Memory B cell (primary cell): ENCODE measurements around the gene SHBG.
A peak's percentile ranks its signal among the peaks of the same experiment; 100 is the strongest.
"Not testable (repeated sequence)": the region's sequence is repeated elsewhere in the genome, so short reads cannot be mapped to it uniquely, and the experiment has no call there.

Experiments used
- ATAC-seq: fragments of 150-1000 bp; cut with Tn5 transposase; 2 replicates; pipeline ENCODE4 v1.10.0; 2021; ENCODE audit warnings: low read depth, mild to moderate bottlenecking, moderate library complexity
- DNase-seq, 2 donors: peaks; one replicate each; pipeline ENCODE4 v3.0.0; 2022; ENCODE audit warnings: low spot score in 2 of 2
- H3K27ac Mint-ChIP-seq: one replicate; pipeline ENCODE4 v1.8.0; 2022; ENCODE audit warnings: mild to moderate bottlenecking, moderate library complexity, mixed read lengths
- H3K27me3 Mint-ChIP-seq: one replicate; pipeline ENCODE4 v1.8.0; 2022; ENCODE audit warnings: mixed read lengths
- H3K36me3 Mint-ChIP-seq: one replicate; pipeline ENCODE4 v1.8.0; 2022; ENCODE audit warnings: mild to moderate bottlenecking, mixed read lengths
- H3K4me1 Mint-ChIP-seq: one replicate; pipeline ENCODE4 v1.8.0; 2022; ENCODE audit warnings: mixed read lengths
- H3K4me3 Mint-ChIP-seq: one replicate; pipeline ENCODE4 v1.8.0; 2022; ENCODE audit warnings: mild to moderate bottlenecking, moderate library complexity, mixed read lengths
- H3K9me3 Mint-ChIP-seq: one replicate; pipeline ENCODE4 v1.8.0; 2022; ENCODE audit warnings: mixed read lengths

The SHBG gene

DNA sequence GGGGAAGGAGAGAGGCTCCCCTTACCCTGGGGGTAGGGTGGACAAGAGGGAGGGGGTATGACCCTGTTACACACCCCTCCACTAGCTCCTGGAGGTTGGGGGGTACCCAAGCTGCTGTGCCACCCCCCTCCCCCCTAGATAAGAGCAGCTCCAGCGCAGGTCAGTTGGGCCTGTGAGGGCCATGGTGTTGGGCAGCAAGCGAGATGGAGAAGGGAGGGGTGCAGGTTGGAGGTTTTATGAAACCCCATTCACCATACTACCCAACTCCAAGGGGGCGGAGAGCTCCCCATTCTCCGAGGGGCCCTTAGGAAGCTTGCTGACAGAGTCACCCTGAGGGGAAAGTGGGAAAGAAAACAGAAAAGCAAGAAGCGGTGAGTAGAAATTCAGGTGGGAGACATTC is 38.3 kb upstream of the SHBG start:
- H3K4me1 Mint-ChIP-seq, result no peaks in the 10 kb centered on the region
- peaks cover 39% of the 10 kb centered on the region for H3K36me3 Mint-ChIP-seq
- ATAC-seq (no peak), DNase-seq (no peak)
- no peaks in the 10 kb centered on the region for H3K27me3 Mint-ChIP-seq
- no peaks in the 10 kb centered on the region for H3K9me3 Mint-ChIP-seq
- no peak overlapping the region for H3K27ac Mint-ChIP-seq
- H3K4me3 Mint-ChIP-seq, result no peak overlapping the region

DNA sequence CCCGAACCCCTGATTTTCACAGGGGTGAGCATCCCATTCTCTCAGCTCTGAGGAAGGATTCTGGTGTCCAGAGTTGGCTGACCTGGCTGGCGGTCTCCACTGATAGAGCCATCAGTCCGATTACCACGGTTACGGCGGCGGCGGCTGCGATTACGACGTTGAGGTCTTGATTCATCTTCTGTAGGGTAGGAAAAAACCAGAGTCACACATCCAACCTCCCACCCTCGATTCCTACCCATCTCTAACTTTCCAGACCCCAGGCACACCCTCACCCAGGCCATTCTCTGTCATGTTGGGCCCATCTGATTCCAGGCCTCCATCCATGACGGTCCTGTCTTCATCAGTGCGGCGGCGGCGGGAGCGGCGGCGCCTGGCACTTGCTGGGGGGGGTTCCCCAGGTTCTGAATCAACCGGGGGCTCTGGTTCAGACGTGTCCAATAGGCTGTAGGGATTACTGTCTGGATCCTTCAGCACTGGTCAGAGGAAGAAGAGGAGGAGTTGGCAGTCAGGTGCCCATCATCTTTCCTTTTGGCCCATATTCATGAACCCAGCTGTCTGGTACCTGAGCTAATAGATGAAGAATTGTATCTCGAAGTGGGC is 37.4 kb upstream of the SHBG start:
- Mint-ChIP-seq H3K36me3 (peaks cover 40% of the 10 kb centered on the region), H3K4me1 (no peaks in the 10 kb centered on the region), H3K27me3 (no peaks in the 10 kb centered on the region), H3K27ac (no peak overlapping the region), H3K4me3 (no peak overlapping the region), H3K9me3 (no peaks in the 10 kb centered on the region)
- ATAC-seq (no peak), DNase-seq (no peak)

DNA sequence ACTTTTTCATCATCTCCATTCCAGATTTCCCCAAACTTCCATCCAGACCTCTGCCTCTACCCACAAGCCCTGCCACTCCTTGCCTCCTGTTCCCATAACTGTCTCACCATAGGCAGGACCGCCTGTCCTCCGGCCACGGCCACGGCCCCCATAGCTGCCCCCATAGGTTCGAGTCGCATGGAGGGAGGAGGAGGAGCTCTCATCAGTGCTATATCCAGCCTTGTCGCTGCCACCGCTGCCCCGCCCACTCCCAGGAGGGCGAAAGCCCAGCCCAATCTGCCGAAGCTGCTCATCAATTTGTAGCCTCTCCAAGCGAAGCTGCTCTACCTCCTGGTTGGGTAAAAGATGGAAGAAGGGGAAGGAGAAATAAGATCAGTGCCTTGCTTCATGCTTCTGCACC is 36.6 kb upstream of the SHBG start:
- no peaks in the 10 kb centered on the region for H3K4me1 Mint-ChIP-seq
- no peak for ATAC-seq

DNA sequence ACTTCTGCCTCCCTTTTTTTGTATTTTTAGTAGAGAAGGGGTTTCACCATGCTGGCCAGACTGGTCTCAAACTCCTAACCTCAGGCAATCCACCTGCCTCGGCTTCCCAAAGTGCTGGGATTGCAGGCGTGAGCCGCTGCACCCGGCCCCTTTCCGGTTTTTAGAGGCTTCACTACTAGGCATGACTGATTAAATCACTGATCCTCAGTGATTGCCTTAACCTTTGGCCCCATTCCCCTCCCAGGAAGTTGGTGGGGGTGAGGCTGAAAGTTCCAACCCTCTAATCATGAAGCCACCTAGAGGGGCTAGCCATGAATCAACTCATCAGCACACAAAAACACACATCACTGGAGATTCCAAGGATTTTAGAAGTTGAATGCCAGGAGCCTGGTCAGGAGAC is 32.4 kb upstream of the SHBG start:
- H3K9me3 Mint-ChIP-seq, H3K4me3 Mint-ChIP-seq, H3K27ac Mint-ChIP-seq, ATAC-seq, H3K27me3 Mint-ChIP-seq, DNase-seq, H3K4me1 Mint-ChIP-seq: not testable (repeated sequence)
- H3K36me3 Mint-ChIP-seq, result peaks cover 38% of the 10 kb centered on the region

More for the DNA sequence above, 36.6 kb upstream of the SHBG start:
- Mint-ChIP-seq H3K27ac (no peak overlapping the region), H3K36me3 (peaks cover 38% of the 10 kb centered on the region), H3K4me3 (no peak overlapping the region), H3K27me3 (no peaks in the 10 kb centered on the region), H3K9me3 (no peaks in the 10 kb centered on the region)
- DNase-seq, result no peak

DNA sequence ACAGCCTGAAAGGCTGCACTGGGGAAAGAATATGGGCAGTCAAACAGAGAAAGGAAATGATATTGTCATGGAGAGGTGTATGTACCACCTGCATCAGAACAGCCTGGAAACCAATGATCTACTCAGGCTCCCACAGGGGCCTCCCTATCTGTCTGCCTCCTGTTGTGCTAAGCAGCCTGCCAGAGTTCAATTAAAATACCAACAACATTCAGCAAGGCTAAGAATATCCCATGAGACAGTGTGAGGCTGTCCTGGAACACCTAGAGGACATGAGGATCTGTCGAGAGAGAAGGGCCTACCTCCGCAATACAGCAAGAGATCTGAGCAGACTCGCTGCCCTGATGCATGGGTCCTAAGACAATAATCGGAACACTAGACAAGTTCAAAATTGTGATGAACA is 23.7 kb upstream of the SHBG start:
- DNase-seq, result no peak
- no peak for ATAC-seq
- Mint-ChIP-seq H3K4me1 (peaks cover 13% of the 10 kb centered on the region), H3K4me3 (no peak overlapping the region), H3K36me3 (peaks cover 20% of the 10 kb centered on the region), H3K27me3 (no peaks in the 10 kb centered on the region), H3K9me3 (no peaks in the 10 kb centered on the region), H3K27ac (no peak overlapping the region)

DNA sequence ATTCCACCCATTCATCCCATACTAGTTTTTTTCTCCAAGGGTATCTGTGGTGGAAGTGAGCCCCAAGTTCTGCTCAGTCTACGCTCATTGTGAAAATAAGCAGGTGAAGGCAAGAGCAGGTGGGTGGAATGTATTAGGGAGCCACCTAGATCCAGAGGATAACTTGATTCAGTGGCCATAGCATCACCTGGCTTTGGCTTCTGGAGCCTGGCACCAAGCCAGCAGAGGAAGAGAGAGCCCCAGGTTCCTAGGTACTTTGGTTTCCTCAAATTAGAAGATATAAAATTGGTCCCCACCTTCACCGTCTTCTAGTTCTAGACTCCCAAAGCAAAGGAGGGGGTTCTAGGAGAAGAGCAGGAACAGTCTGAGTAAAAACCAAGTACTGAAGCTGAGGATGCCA is 19.3 kb upstream of the SHBG start:
- Mint-ChIP-seq H3K4me1 (peaks cover 34% of the 10 kb centered on the region), H3K27me3 (no peaks in the 10 kb centered on the region), H3K4me3 (no peak overlapping the region), H3K27ac (no peak overlapping the region), H3K36me3 (peaks cover 6% of the 10 kb centered on the region), H3K9me3 (no peaks in the 10 kb centered on the region)
- ATAC-seq (no peak), DNase-seq (no peak)

DNA sequence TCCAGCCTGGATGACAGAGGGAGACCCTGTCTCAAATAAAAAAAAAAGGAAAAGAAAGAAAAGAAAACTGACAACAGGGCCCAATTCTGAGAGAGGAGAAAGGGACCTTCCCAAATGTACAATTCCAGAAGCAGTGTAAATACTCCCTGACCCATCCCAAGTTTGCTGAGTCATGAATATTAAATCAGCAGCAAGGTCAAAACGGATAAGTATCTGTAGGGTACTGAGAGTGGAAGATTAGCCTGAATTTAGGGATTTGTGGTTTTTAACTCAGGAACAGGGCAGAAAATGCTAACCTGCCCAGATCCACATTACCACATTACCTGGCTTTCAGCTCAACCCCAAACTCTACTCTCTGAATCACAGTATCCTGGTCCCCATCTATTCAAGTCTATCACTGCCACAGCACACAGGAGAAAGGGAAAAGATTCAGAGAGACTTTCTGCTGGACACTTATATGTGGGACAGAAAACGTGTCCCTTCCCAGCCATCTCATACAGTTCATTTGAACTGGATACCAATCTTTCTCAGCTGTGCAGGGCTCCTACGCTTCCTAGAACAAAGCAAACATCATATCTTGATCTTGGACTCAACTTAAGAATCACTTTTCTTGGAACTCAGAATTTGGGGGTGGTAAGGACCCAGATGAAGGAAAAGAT is 18.2 kb upstream of the SHBG start:
- no peak for ATAC-seq
- Mint-ChIP-seq H3K9me3 (no peaks in the 10 kb centered on the region), H3K36me3 (peaks cover 6% of the 10 kb centered on the region), H3K4me3 (peak overlapping the region; percentile 18), H3K27ac (no peak overlapping the region), H3K4me1 (peaks cover 31% of the 10 kb centered on the region), H3K27me3 (no peaks in the 10 kb centered on the region)
- DNase-seq, result no peak

DNA sequence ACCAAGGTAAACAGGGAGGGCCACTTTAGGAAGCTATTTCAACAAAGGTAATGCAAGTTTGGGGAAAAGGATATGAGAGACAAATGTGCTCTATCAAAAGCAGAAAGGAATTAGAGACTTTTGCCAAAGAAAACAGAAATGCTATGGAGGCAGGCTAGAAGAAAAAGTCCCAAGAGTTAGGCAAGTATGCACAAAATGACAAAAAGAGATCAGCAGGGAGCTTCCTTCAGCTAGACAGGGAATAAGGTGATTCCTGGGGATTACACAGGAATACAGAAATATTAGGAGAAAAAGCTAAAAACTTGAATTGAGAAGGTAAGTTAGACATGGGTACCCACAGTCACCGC is 17.7 kb upstream of the SHBG start:
- peaks cover 31% of the 10 kb centered on the region for H3K4me1 Mint-ChIP-seq
- H3K9me3 Mint-ChIP-seq, result no peaks in the 10 kb centered on the region
- no peak for ATAC-seq
- H3K36me3 Mint-ChIP-seq, result peaks cover 6% of the 10 kb centered on the region
- no peaks in the 10 kb centered on the region for H3K27me3 Mint-ChIP-seq
- DNase-seq, result no peak
- H3K4me3 Mint-ChIP-seq, result peak overlapping the region; percentile 53
- H3K27ac Mint-ChIP-seq, result no peak overlapping the region

DNA sequence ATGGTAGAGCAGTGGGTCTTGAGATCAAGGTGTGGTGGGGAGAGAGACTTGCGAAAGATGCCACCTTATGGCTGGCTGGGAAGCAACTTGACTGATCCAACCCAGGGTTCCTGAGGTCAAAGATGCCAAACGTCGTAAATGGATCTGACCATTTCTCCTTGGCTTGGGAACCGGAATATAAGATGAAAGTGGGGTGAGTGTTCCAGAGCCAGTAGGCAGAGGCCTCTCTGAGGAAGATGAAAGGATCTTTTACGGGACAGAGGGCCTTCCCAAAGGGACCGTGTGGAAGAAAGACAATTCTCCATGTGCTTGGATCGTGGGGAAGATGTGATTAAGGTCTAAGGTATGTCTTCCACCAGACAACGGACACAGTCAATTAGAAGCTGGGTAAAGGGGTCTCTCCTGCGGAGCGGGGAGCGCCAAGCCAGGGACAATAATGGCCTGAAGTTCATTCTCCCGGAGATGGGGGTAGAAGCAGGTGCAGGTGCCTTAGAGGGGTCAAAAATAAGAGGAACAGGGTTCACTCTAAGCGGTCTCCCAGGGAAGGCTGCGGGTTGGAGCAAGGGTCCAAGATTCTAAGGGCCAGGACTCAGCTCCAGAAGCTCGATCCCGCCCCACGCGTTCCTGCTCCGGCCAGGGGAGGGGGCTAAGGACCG is 16.0 kb upstream of the SHBG start:
- Mint-ChIP-seq H3K36me3 (peaks cover 4% of the 10 kb centered on the region), H3K27ac (peak overlapping the region; percentile 54), H3K4me3 (peak overlapping the region; percentile 83), H3K9me3 (no peaks in the 10 kb centered on the region), H3K4me1 (peaks cover 31% of the 10 kb centered on the region), H3K27me3 (no peaks in the 10 kb centered on the region)
- DNase-seq (no peak), ATAC-seq (no peak)

DNA sequence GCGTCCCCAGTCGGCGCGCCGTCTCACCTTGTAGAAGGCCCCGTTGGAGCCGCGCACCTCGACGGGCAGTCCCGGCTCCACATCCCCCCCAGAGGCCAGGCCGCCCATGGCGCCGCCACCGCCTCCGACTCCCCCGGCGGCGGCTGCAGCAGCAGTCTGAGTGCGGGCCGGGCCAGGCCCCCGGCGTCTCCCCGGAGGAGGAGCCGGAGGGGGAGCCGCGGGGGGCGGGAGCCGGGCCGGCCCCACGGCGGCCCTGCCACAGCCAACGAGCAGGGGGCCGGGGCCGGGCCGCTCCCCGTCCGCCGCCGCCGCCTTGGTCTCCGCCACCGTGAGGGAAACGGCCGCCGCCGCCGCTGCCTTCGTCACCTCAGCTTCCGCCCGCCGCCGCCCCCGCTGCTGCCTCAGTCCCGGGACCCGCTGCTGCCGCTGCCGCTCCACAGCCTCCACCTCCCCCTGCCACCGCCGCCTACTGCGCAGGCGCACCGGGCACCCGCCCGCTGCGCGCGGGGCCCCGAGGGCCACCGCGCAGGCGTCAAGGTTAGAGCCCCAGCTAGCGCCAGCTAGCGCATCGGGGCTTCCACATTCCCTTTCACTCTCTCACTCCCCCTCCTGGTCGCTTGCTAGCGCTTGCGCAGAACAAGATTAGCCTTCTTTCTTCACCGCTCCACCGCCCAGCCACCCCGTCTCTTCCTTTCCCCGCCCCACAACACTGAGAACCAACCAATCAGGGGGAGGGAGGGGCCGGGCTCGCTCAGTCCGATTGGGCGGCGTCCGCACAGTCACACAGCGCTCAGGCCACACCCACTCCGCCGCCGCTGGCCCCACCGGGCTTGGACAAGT is 15.3 kb upstream of the SHBG start, which contains the start of gene FXR2:
Gene FXR2 (minus strand): TSS at position 473 of the 840 bp plus-strand sequence. CDS start 365 bp downstream, at position 108.
- peaks cover 27% of the 10 kb centered on the region for H3K4me1 Mint-ChIP-seq
- H3K27me3 Mint-ChIP-seq, result no peaks in the 10 kb centered on the region
- H3K9me3 Mint-ChIP-seq, result no peaks in the 10 kb centered on the region
- H3K36me3 Mint-ChIP-seq, result peaks cover 3% of the 10 kb centered on the region
- DNase-seq (peak; percentile 95 to 98), ATAC-seq (peak; percentile 85)
- peak within 1 kb of the TSS; percentile 92 for H3K27ac Mint-ChIP-seq
- H3K4me3 Mint-ChIP-seq, result peak within 1 kb of the TSS; percentile 87

DNA sequence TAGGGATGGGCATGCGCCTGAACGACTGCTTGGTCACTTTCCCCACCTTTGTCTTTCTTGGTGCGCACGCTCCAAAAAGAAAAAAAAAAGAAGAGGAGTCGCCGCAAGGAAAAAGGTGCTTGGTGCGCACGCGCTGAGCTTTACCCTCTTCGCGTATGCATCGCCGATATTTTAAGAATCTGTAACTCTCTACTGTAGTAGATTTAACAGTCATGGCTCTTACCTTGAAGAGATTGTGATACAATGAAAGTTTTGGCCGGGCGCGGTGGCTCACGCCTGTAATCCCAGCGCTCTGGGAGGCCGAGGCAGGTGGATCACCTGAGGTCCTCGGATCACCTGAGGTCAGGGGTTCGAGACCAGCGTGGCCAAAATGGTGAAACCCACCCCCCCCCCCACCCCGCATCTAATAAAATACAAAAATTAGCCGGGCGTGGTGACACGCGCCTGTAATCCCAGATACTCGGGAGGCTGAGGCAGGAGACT is 14.6 kb upstream of the SHBG start:
- H3K4me3 Mint-ChIP-seq, result peak overlapping the region; percentile 87
- peak; percentile 27 for ATAC-seq

DNA sequence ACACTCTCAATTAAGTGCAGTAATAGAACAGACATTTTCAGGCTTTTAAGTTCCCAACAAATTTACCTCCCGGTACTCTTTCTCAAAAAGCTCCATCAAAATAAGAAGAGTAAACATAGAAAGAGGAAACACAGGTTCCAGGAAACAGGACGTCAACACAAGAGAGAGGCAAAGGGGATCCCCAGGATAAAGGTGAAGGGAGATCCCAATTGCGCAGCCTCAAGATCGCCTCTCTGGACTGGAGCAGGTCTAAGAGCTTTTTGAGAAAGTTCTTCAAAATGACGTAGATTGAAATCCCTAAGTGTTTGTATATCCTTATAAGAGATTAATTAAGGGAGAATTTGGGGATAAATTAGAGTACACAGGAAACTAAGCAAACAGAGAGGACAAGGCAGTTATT is 11.3 kb upstream of the SHBG start:
- Mint-ChIP-seq H3K4me1 (peaks cover 4% of the 10 kb centered on the region), H3K9me3 (no peaks in the 10 kb centered on the region), H3K27ac (no peak overlapping the region), H3K36me3 (no peaks in the 10 kb centered on the region), H3K4me3 (no peak overlapping the region), H3K27me3 (no peaks in the 10 kb centered on the region)
- DNase-seq (no peak), ATAC-seq (no peak)

More for the DNA sequence above, 14.6 kb upstream of the SHBG start:
- peaks cover 26% of the 10 kb centered on the region for H3K4me1 Mint-ChIP-seq
- peaks cover 3% of the 10 kb centered on the region for H3K36me3 Mint-ChIP-seq
- no peaks in the 10 kb centered on the region for H3K27me3 Mint-ChIP-seq
- no peaks in the 10 kb centered on the region for H3K9me3 Mint-ChIP-seq
- H3K27ac Mint-ChIP-seq, result peak overlapping the region; percentile 92
- no peak for DNase-seq

DNA sequence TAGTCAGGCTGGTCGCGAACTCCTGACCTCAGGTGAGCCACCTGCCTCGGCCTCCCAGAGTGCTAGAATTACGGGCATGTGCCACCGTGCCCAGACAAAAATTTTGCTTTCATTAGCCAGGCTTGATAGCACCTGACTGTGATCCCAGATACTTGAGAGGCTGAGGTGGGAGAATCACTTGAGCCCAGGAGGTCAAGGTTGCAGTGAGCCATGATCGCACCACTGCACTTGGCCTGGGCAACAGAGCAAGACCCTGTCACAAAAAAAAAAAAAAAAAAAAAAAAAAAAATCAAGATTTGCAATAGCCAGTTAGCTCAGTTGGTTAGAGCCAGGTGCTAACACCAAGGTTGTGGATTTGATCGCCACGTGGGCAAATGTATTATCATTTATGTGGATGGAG is 9.1 kb upstream of the SHBG start:
- Mint-ChIP-seq H3K27ac (no peak overlapping the region), H3K9me3 (no peaks in the 10 kb centered on the region), H3K36me3 (no peaks in the 10 kb centered on the region), H3K4me3 (no peak overlapping the region), H3K27me3 (no peaks in the 10 kb centered on the region), H3K4me1 (no peaks in the 10 kb centered on the region)
- ATAC-seq (no peak), DNase-seq (no peak)

DNA sequence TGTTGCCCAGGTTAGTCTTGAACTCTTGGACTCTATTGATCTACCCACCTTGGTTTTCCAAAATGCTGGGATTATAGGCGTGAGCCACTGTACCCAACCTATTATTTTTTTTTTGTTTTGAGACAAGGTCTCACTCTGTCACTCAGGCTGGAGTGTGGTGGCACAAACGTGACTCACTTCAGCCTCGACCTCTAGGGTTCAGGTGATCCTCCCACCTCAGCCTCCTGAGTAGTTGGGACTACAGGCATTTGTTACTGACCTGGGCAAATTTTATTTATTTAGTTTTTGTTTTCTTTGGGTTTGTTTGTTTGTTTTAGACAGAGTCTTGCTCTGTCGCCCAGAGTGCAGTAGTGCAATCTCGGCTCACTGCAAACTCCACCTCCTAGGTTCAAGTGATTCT is 6.3 kb upstream of the SHBG start:
- Mint-ChIP-seq H3K4me1 (peaks cover 9% of the 10 kb centered on the region), H3K36me3 (peaks cover 5% of the 10 kb centered on the region), H3K9me3 (no peaks in the 10 kb centered on the region), H3K27ac (no peak overlapping the region), H3K4me3 (no peak overlapping the region), H3K27me3 (no peaks in the 10 kb centered on the region)
- DNase-seq (no peak), ATAC-seq (no peak)
